Breast epithelium (tissue), 3 donors: Measurements from ENCODE around the gene TTC7B.

Experiments
- POLR2A ChIP-seq: fragments of 450-650 bp; IDR thresholded peaks from one replicate; pipeline ENCODE4 v1.6.1; 2016; ENCODE audit warnings: antibody characterized with exemption, mild to moderate bottlenecking, moderate library complexity
- POLR2AphosphoS5 ChIP-seq, 3 donors: sonication (generic); formaldehyde crosslinking; IDR thresholded peaks; one replicate each; pipeline ENCODE4 v1.6.1; 2017; ENCODE audit warnings: antibody characterized with exemption in 3 of 3
- TF ChIP-seq, protein P1 (sequence below), 3 donors: fragments of 450-650 bp; IDR thresholded peaks; one replicate each; pipeline ENCODE4 v1.5.1; 2016 to 2017; ENCODE audit warnings: antibody characterized with exemption in 3 of 3, mild to moderate bottlenecking in 3 of 3, moderate library complexity in 3 of 3

GRCh38 chr14:90756755-90757345 lies 59.4 kb downstream of the TTC7B start:
- TF ChIP-seq, protein P1, sequence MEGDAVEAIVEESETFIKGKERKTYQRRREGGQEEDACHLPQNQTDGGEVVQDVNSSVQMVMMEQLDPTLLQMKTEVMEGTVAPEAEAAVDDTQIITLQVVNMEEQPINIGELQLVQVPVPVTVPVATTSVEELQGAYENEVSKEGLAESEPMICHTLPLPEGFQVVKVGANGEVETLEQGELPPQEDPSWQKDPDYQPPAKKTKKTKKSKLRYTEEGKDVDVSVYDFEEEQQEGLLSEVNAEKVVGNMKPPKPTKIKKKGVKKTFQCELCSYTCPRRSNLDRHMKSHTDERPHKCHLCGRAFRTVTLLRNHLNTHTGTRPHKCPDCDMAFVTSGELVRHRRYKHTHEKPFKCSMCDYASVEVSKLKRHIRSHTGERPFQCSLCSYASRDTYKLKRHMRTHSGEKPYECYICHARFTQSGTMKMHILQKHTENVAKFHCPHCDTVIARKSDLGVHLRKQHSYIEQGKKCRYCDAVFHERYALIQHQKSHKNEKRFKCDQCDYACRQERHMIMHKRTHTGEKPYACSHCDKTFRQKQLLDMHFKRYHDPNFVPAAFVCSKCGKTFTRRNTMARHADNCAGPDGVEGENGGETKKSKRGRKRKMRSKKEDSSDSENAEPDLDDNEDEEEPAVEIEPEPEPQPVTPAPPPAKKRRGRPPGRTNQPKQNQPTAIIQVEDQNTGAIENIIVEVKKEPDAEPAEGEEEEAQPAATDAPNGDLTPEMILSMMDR (IDR thresholded peaks at IDR 0.05), result no peak
- TF ChIP-seq POLR2AphosphoS5 (IDR thresholded peaks at IDR 0.05) (no peak), POLR2A (no peak)
